ENCODE measurements around the gene NPPB.
"Not testable (repeated sequence)": the region's sequence is repeated elsewhere in the genome, so short reads cannot be mapped to it uniquely, and the experiment has no call there.

The NPPB gene

DNA sequence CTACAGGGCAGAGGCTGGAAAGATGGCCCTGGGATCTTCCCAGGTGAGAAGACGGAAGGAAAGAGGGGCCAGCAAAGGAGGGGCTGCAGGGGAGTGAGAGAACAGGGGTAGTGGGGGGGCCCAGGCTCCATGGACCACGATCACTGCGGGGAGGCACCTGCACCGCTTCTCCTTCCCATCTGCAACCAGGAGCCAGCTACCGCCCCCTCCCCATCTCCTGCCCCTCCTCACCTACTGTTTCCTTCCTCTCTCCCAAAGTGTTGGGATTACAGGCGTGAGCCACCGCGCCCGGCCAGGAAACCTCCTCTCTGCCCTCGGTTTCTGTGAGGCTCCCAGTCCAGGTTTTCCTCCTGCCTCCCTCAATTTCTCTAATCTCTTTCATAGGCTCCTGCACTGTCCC lies 48.1 kb upstream of the NPPB start:
- no peak overlapping the region for H3K4me3 ChIP-seq (ENCODE audit: low read depth, low read length, poor library complexity, severe bottlenecking)
- H3K79me2 ChIP-seq (ENCODE audit: insufficient read depth, low read length): no peaks in the 10 kb centered on the region
- no peaks in the 10 kb centered on the region for H3K36me3 ChIP-seq (ENCODE audit: insufficient read depth, low read length)
- H3K27ac ChIP-seq (ENCODE audit: low read depth, low read length, poor library complexity, severe bottlenecking): no peak overlapping the region
- TF ChIP-seq, protein P1, sequence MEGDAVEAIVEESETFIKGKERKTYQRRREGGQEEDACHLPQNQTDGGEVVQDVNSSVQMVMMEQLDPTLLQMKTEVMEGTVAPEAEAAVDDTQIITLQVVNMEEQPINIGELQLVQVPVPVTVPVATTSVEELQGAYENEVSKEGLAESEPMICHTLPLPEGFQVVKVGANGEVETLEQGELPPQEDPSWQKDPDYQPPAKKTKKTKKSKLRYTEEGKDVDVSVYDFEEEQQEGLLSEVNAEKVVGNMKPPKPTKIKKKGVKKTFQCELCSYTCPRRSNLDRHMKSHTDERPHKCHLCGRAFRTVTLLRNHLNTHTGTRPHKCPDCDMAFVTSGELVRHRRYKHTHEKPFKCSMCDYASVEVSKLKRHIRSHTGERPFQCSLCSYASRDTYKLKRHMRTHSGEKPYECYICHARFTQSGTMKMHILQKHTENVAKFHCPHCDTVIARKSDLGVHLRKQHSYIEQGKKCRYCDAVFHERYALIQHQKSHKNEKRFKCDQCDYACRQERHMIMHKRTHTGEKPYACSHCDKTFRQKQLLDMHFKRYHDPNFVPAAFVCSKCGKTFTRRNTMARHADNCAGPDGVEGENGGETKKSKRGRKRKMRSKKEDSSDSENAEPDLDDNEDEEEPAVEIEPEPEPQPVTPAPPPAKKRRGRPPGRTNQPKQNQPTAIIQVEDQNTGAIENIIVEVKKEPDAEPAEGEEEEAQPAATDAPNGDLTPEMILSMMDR (IDR thresholded peaks at IDR 0.05; ENCODE audit: low read length): no peak
- no peak for TF ChIP-seq EZH2 (IDR thresholded peaks at IDR 0.05; ENCODE audit: borderline replicate concordance, low read length)
- no peak overlapping the region for H2AFZ ChIP-seq (ENCODE audit: low read length)
- no peaks in the 10 kb centered on the region for H4K20me1 ChIP-seq (ENCODE audit: insufficient read depth, low read length)
- H3K4me2 ChIP-seq (ENCODE audit: low read length): no peak overlapping the region
- H3K9me3 ChIP-seq (ENCODE audit: low read length): no peaks in the 10 kb centered on the region
- peaks cover 23% of the 10 kb centered on the region for H3K4me1 ChIP-seq (ENCODE audit: insufficient read depth, low read length, severe bottlenecking)
- no peaks in the 10 kb centered on the region for H3K27me3 ChIP-seq (ENCODE audit: insufficient read depth, low read length)
- H3K9me2 ChIP-seq (ENCODE audit: low read depth, low read length): no peaks in the 10 kb centered on the region
- peaks cover 6% of the 10 kb centered on the region; the same call in 1 of the 2 replicates for H3F3A ChIP-seq (ENCODE audit: insufficient read depth, low read length)
- H3K9ac ChIP-seq (ENCODE audit: low read length): no peak overlapping the region

DNA sequence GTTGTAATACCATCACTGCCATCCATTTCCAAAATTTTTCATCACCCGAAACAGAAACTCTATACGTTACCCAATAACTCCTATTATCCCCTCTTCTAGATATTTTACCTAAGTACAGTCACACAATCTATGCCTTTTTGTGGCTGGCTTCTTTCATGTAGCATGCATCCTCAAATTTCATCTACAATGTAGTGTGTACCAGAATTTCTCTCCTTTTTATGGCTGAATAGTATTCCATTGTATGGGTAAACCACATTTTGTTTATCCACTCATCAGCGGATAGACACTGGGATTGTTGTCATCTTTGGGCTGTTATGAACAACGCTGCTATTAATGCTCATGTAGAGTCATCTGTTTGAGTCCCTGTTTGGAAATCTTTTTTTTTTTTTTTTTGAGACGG lies 46.2 kb upstream of the NPPB start:
- H3K27ac ChIP-seq (ENCODE audit: low read depth, low read length, poor library complexity, severe bottlenecking): no peak overlapping the region
- no peaks in the 10 kb centered on the region for H3K9me2 ChIP-seq (ENCODE audit: low read depth, low read length)
- H4K20me1 ChIP-seq (ENCODE audit: insufficient read depth, low read length): no peaks in the 10 kb centered on the region
- H2AFZ ChIP-seq (ENCODE audit: low read length): no peak overlapping the region
- peaks cover 14% of the 10 kb centered on the region for H3K4me1 ChIP-seq (ENCODE audit: insufficient read depth, low read length, severe bottlenecking)
- no peak overlapping the region for H3K4me2 ChIP-seq (ENCODE audit: low read length)
- TF ChIP-seq, protein P1 (IDR thresholded peaks at IDR 0.05; ENCODE audit: low read length): no peak
- TF ChIP-seq EZH2 (IDR thresholded peaks at IDR 0.05; ENCODE audit: borderline replicate concordance, low read length): no peak
- H3K9me3 ChIP-seq (ENCODE audit: low read length): no peaks in the 10 kb centered on the region
- H3K36me3 ChIP-seq (ENCODE audit: insufficient read depth, low read length): no peaks in the 10 kb centered on the region
- H3K79me2 ChIP-seq (ENCODE audit: insufficient read depth, low read length): no peaks in the 10 kb centered on the region
- H3K9ac ChIP-seq (ENCODE audit: low read length): no peak overlapping the region
- no peaks in the 10 kb centered on the region for H3K27me3 ChIP-seq (ENCODE audit: insufficient read depth, low read length)
- H3F3A ChIP-seq (ENCODE audit: insufficient read depth, low read length): peaks cover 6% of the 10 kb centered on the region; the same call in 1 of the 2 replicates
- no peak overlapping the region for H3K4me3 ChIP-seq (ENCODE audit: low read depth, low read length, poor library complexity, severe bottlenecking)

DNA sequence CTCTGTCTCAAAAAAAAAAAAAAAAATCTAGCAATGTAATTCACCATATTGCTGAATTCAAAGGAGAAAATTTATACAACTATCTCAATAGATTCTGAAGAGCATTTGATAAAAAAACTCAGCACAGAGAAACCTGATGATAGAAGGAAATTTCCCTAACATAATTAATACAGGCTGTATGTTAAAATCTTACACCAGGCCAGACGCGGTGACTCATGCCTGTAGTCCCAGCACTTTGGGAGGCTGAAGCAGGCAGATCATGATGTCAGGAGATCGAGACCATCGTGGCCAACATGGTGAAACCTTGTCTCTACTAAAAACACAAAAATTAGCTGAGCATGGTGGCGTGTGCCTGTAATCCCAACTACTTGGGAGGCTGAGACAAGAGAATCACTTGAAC lies 45.4 kb upstream of the NPPB start:
- not testable (repeated sequence) for H3K4me2 ChIP-seq (ENCODE audit: low read length); H3K9me3 ChIP-seq (ENCODE audit: low read length); H3K36me3 ChIP-seq (ENCODE audit: insufficient read depth, low read length); H3K4me3 ChIP-seq (ENCODE audit: low read depth, low read length, poor library complexity, severe bottlenecking); H3K9me2 ChIP-seq (ENCODE audit: low read depth, low read length); H3F3A ChIP-seq (ENCODE audit: insufficient read depth, low read length); H3K27me3 ChIP-seq (ENCODE audit: insufficient read depth, low read length); H3K27ac ChIP-seq (ENCODE audit: low read depth, low read length, poor library complexity, severe bottlenecking); H3K79me2 ChIP-seq (ENCODE audit: insufficient read depth, low read length); H4K20me1 ChIP-seq (ENCODE audit: insufficient read depth, low read length); H3K4me1 ChIP-seq (ENCODE audit: insufficient read depth, low read length, severe bottlenecking); H2AFZ ChIP-seq (ENCODE audit: low read length); H3K9ac ChIP-seq (ENCODE audit: low read length)

DNA sequence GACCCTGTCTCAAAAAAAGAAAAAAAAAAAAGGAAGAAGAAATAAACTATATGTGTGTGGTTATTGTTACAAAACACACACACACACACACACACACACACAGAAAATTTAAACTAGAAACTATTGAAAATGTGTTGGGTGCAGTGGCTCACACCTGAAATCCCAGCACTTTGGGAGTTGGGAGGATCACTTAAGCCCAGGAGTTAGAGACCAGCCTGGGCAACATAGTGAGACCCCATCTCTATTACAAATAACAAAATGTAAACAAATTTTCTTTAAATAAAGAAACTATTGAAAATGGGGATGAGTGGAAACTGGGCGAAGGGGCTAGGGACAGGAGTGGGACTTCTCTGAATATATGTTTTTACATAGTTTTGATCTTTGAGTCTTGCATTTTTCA lies 44.5 kb upstream of the NPPB start:
- H3K27ac ChIP-seq (ENCODE audit: low read depth, low read length, poor library complexity, severe bottlenecking): no peak overlapping the region
- no peaks in the 10 kb centered on the region for H3K36me3 ChIP-seq (ENCODE audit: insufficient read depth, low read length)
- no peaks in the 10 kb centered on the region for H3K9me3 ChIP-seq (ENCODE audit: low read length)
- no peaks in the 10 kb centered on the region for H3K4me1 ChIP-seq (ENCODE audit: insufficient read depth, low read length, severe bottlenecking)
- no peak for TF ChIP-seq EZH2 (IDR thresholded peaks at IDR 0.05; ENCODE audit: borderline replicate concordance, low read length)
- TF ChIP-seq, protein P1 (IDR thresholded peaks at IDR 0.05; ENCODE audit: low read length): no peak
- no peaks in the 10 kb centered on the region for H3K27me3 ChIP-seq (ENCODE audit: insufficient read depth, low read length)
- H3F3A ChIP-seq (ENCODE audit: insufficient read depth, low read length): no peaks in the 10 kb centered on the region; the same call in 1 of the 2 replicates
- no peak overlapping the region for H3K4me3 ChIP-seq (ENCODE audit: low read depth, low read length, poor library complexity, severe bottlenecking)
- no peak overlapping the region for H3K4me2 ChIP-seq (ENCODE audit: low read length)
- H3K9ac ChIP-seq (ENCODE audit: low read length): no peak overlapping the region
- no peaks in the 10 kb centered on the region for H3K9me2 ChIP-seq (ENCODE audit: low read depth, low read length)
- H2AFZ ChIP-seq (ENCODE audit: low read length): no peak overlapping the region
- no peaks in the 10 kb centered on the region for H3K79me2 ChIP-seq (ENCODE audit: insufficient read depth, low read length)
- H4K20me1 ChIP-seq (ENCODE audit: insufficient read depth, low read length): no peaks in the 10 kb centered on the region

DNA sequence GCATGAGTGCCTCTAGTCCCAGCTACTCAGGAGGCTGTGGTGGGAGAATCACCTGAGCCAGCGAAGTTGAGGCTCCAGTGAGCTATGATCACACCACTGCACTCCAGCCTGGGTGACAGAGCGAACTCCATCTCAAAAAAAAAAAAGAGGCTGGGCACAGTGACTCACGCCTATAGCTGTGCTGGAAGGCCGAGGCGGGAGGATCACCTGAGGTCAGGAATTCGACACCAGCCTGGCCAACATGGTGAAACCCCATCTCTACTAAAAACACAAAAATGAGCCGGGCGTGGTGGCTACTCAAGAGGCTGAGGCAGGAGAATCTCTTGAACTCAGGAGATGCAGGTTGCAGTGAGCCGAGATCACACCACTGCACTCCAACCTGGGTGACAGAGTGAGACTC lies 42.7 kb upstream of the NPPB start:
- H3K9ac ChIP-seq (ENCODE audit: low read length); H3K4me3 ChIP-seq (ENCODE audit: low read depth, low read length, poor library complexity, severe bottlenecking); H3K4me2 ChIP-seq (ENCODE audit: low read length); H3K36me3 ChIP-seq (ENCODE audit: insufficient read depth, low read length); H3K9me3 ChIP-seq (ENCODE audit: low read length); H3K9me2 ChIP-seq (ENCODE audit: low read depth, low read length); H3K27ac ChIP-seq (ENCODE audit: low read depth, low read length, poor library complexity, severe bottlenecking); H3F3A ChIP-seq (ENCODE audit: insufficient read depth, low read length); H4K20me1 ChIP-seq (ENCODE audit: insufficient read depth, low read length); H2AFZ ChIP-seq (ENCODE audit: low read length); H3K4me1 ChIP-seq (ENCODE audit: insufficient read depth, low read length, severe bottlenecking); H3K79me2 ChIP-seq (ENCODE audit: insufficient read depth, low read length); H3K27me3 ChIP-seq (ENCODE audit: insufficient read depth, low read length): not testable (repeated sequence)

Measured in OCI-LY1 (cell line).